Nephron progenitor cell (in vitro differentiated cells): ENCODE data around the gene PCDH15.

Experiments used
- DNase-seq: peaks from one replicate; pipeline ENCODE4 v3.0.0; 2021
- H3K27ac Mint-ChIP-seq: 2 replicates; pipeline ENCODE4 v1.8.0; 2021; ENCODE audit warnings: mild to moderate bottlenecking, moderate library complexity, mixed read lengths
- H3K27me3 Mint-ChIP-seq: 2 replicates; pipeline ENCODE4 v1.8.0; 2021; ENCODE audit warnings: mild to moderate bottlenecking, low read depth, mixed read lengths; ENCODE audit not compliant: poor library complexity
- H3K36me3 Mint-ChIP-seq: 2 replicates; pipeline ENCODE4 v1.8.0; 2021; ENCODE audit warnings: low read depth, mixed read lengths
- H3K4me1 Mint-ChIP-seq: 2 replicates; pipeline ENCODE4 v1.8.0; 2021; ENCODE audit warnings: mixed read lengths
- H3K4me3 Mint-ChIP-seq: 2 replicates; pipeline ENCODE4 v1.8.0; 2021; ENCODE audit warnings: mild to moderate bottlenecking, moderate library complexity, mixed read lengths
- H3K9me3 Mint-ChIP-seq: 2 replicates; pipeline ENCODE4 v1.8.0; 2021; ENCODE audit warnings: mild to moderate bottlenecking, moderate library complexity, mixed read lengths
- TF ChIP-seq, protein P1 (sequence below): fragments of 200-600 bp; sonication (generic); IDR thresholded peaks from 2 replicates; pipeline ENCODE4 v1.5.0; 2021; ENCODE audit warnings: antibody characterized with exemption

Gene PCDH15

DNA sequence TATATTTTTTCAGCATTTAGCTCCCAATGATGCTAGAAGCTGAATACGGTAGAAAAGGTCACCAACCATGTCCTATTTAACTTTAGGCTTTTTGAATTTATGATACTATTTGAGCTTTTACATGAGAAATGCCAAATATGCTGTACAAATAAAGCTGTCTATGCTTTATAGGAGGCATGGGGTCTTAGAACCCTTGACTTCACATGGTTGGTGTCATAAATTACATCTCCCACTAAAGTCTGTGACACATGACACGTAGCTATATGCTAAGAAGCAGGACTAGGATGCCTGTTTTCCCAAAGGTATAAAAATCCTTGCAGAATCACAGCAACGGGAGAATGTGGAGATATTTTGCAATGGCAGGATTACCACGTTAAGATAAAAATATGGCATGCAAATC, 960.4 kb downstream of the PCDH15 start:
- Mint-ChIP-seq H3K27me3 (no peaks in the 10 kb centered on the region), H3K27ac (no peak overlapping the region), H3K9me3 (peaks cover 3% of the 10 kb centered on the region), H3K4me1 (peaks cover 52% of the 10 kb centered on the region), H3K36me3 (peaks cover 10% of the 10 kb centered on the region), H3K4me3 (no peak overlapping the region)
- TF ChIP-seq, protein P1, sequence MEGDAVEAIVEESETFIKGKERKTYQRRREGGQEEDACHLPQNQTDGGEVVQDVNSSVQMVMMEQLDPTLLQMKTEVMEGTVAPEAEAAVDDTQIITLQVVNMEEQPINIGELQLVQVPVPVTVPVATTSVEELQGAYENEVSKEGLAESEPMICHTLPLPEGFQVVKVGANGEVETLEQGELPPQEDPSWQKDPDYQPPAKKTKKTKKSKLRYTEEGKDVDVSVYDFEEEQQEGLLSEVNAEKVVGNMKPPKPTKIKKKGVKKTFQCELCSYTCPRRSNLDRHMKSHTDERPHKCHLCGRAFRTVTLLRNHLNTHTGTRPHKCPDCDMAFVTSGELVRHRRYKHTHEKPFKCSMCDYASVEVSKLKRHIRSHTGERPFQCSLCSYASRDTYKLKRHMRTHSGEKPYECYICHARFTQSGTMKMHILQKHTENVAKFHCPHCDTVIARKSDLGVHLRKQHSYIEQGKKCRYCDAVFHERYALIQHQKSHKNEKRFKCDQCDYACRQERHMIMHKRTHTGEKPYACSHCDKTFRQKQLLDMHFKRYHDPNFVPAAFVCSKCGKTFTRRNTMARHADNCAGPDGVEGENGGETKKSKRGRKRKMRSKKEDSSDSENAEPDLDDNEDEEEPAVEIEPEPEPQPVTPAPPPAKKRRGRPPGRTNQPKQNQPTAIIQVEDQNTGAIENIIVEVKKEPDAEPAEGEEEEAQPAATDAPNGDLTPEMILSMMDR = no peak
- no peak for DNase-seq

- Mint-ChIP-seq H3K4me3 (no peak overlapping the region), H3K27me3 (no peaks in the 10 kb centered on the region), H3K36me3 (peaks cover 13% of the 10 kb centered on the region), H3K4me1 (peaks cover 54% of the 10 kb centered on the region), H3K27ac (no peak overlapping the region), H3K9me3 (peaks cover 3% of the 10 kb centered on the region)
- no peak for DNase-seq
- TF ChIP-seq, protein P1 = peak; percentile 67
These were observed 961.5 kb downstream of the PCDH15 start for GRCh38 chr10:53839440-53840039.

GRCh38 chr10:53836638-53837037, 964.4 kb downstream of the PCDH15 start:
- Mint-ChIP-seq H3K27ac (no peak overlapping the region), H3K27me3 (no peaks in the 10 kb centered on the region), H3K4me3 (no peak overlapping the region), H3K9me3 (peaks cover 3% of the 10 kb centered on the region), H3K36me3 (peaks cover 13% of the 10 kb centered on the region), H3K4me1 (peaks cover 25% of the 10 kb centered on the region)
- DNase-seq = no peak
- TF ChIP-seq, protein P1 = no peak

- Mint-ChIP-seq H3K36me3 (peaks cover 13% of the 10 kb centered on the region), H3K9me3 (peaks cover 3% of the 10 kb centered on the region), H3K27ac (no peak overlapping the region), H3K4me3 (no peak overlapping the region), H3K4me1 (peaks cover 6% of the 10 kb centered on the region), H3K27me3 (no peaks in the 10 kb centered on the region)
- DNase-seq = no peak
- TF ChIP-seq, protein P1 = no peak
These were observed 967.1 kb downstream of the PCDH15 start for GRCh38 chr10:53833908-53834307.

DNA sequence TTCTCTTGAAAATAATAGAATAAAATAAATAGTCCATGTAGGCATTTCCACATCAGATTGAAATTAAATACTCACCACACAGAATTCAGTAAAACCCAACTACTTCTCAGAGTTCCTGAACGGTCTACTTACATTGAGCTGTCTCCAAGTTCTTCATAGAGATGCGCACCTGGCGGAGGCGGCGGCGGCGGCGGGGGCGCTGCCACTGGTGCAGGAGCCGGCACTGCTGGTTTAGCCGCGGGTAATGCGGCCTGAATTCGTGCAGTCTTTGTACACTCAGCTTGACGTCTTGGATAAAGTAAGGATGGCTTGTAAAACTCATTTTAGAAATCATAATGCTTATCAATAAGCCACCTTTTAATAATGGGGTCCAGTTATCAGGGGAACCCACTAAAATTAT, 973.8 kb downstream of the PCDH15 start:
- Mint-ChIP-seq H3K9me3 (no peaks in the 10 kb centered on the region), H3K4me1 (peaks cover 5% of the 10 kb centered on the region), H3K27me3 (no peaks in the 10 kb centered on the region)

More for the DNA sequence above, 973.8 kb downstream of the PCDH15 start:
- TF ChIP-seq, protein P1 = no peak
- no peak for DNase-seq
- H3K4me3 Mint-ChIP-seq = no peak overlapping the region
- no peak overlapping the region for H3K27ac Mint-ChIP-seq
- H3K36me3 Mint-ChIP-seq = no peaks in the 10 kb centered on the region
